Measurements from ENCODE around the gene DMRTC2. TPM values are rescaled to one million over a fixed set of nuclear protein-coding genes. Genes with fewer than 3 reads are reported as not detected.

The DMRTC2 gene
- total RNA-seq, 1 donor from 2014 or later, result not detected

GRCh38 chr19:41810301-41810700, 34.5 kb upstream of the DMRTC2 start:
- no peak overlapping the region for H3K27ac ChIP-seq (ENCODE audit: low read depth, low read length)
- no peak overlapping the region for H3K9ac ChIP-seq (ENCODE audit: low read depth in 1 of 3, low read length in 3 of 3)

DNA sequence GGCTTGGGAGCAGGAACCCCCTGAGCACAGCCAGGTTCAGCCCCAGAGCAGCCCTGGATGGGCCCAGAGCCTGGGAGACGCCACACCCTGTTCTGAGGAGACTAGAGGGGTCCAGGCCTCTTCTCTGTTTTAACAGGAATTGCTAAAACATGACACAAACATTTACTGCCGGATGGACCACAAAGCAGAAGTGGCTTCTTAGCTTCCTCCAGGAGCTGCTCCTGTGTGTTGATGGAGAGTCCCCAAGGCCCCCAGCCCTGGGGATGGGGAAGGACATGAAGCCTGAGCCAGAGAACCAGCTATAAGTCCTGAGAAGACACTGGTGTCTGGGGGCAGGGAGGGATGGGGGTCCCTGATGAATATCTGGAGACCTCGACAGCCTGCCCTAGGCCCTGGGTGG, 33.8 kb upstream of the DMRTC2 start:
- peaks cover 0 to 5% (median 0%) of the 10 kb centered on the region in 3 donors for H3K4me1 ChIP-seq (ENCODE audit: control insufficient read depth in 3 of 3, insufficient read depth in 3 of 3, low read length in 3 of 3)
- H3K27ac ChIP-seq (ENCODE audit: low read depth, low read length), result no peak overlapping the region
- peaks cover 7 to 30% (median 12%) of the 10 kb centered on the region in 3 donors for H3K27me3 ChIP-seq (ENCODE audit: control insufficient read depth in 3 of 3, insufficient read depth in 3 of 3, low read length in 3 of 3)

More at GRCh38 chr19:41810301-41810700, 34.5 kb upstream of the DMRTC2 start:
- Histone ChIP-seq H3K27me3 (ENCODE audit: control insufficient read depth in 3 of 3, insufficient read depth in 3 of 3, low read length in 3 of 3) (peaks cover 7 to 30% (median 12%) of the 10 kb centered on the region in 3 donors), H3K4me1 (ENCODE audit: control insufficient read depth in 3 of 3, insufficient read depth in 3 of 3, low read length in 3 of 3) (peaks cover 0 to 5% (median 0%) of the 10 kb centered on the region in 3 donors), H3K4me3 (ENCODE audit: low read length in 3 of 3) (no peak overlapping the region), H3K9me3 (ENCODE audit: control insufficient read depth in 3 of 3, low read length in 3 of 3) (no peaks in the 10 kb centered on the region), H3K36me3 (ENCODE audit: control insufficient read depth in 3 of 3, insufficient read depth in 3 of 3, low read length in 3 of 3) (no peaks in the 10 kb centered on the region)

DNA sequence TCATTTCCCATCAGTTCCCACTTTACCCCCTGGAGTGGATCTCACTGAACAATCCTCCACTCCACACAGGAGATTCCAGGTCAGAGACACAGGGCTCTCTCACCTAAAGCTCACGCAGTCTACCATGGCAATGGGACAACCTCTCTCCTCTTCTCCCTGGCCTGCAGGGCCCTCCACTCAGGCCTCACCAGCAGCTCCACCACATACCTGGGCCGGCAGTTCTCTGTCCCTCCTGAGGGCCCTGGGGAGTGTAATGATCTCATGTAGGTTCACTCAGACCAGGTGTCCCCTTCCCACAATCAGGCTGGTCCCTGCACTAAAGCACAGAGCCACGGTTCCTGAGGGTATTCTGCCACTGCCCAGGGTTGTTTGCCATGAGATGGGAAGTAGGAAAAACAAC, 32.9 kb upstream of the DMRTC2 start:
- H3K9ac ChIP-seq (ENCODE audit: low read depth in 1 of 3, low read length in 3 of 3), result no peak overlapping the region
- H3K27me3 ChIP-seq (ENCODE audit: control insufficient read depth in 3 of 3, insufficient read depth in 3 of 3, low read length in 3 of 3), result peaks cover 7 to 30% (median 12%) of the 10 kb centered on the region in 3 donors
- peaks cover 0 to 5% (median 0%) of the 10 kb centered on the region in 3 donors for H3K4me1 ChIP-seq (ENCODE audit: control insufficient read depth in 3 of 3, insufficient read depth in 3 of 3, low read length in 3 of 3)
- no peaks in the 10 kb centered on the region for H3K9me3 ChIP-seq (ENCODE audit: control insufficient read depth in 3 of 3, low read length in 3 of 3)
- no peak overlapping the region for H3K27ac ChIP-seq (ENCODE audit: low read depth, low read length)
- H3K36me3 ChIP-seq (ENCODE audit: control insufficient read depth in 3 of 3, insufficient read depth in 3 of 3, low read length in 3 of 3), result no peaks in the 10 kb centered on the region
- no peak overlapping the region for H3K4me3 ChIP-seq (ENCODE audit: low read length in 3 of 3)

More for the DNA sequence above, 33.8 kb upstream of the DMRTC2 start:
- no peak overlapping the region for H3K9ac ChIP-seq (ENCODE audit: low read depth in 1 of 3, low read length in 3 of 3)
- no peak overlapping the region for H3K4me3 ChIP-seq (ENCODE audit: low read length in 3 of 3)
- no peaks in the 10 kb centered on the region for H3K9me3 ChIP-seq (ENCODE audit: control insufficient read depth in 3 of 3, low read length in 3 of 3)
- H3K36me3 ChIP-seq (ENCODE audit: control insufficient read depth in 3 of 3, insufficient read depth in 3 of 3, low read length in 3 of 3), result no peaks in the 10 kb centered on the region

- H3K4me3 ChIP-seq (ENCODE audit: low read length in 3 of 3), result no peak overlapping the region
- H3K4me1 ChIP-seq (ENCODE audit: control insufficient read depth in 3 of 3, insufficient read depth in 3 of 3, low read length in 3 of 3), result no peaks in the 10 kb centered on the region
- H3K9ac ChIP-seq (ENCODE audit: low read depth in 1 of 3, low read length in 3 of 3), result no peak overlapping the region
- H3K9me3 ChIP-seq (ENCODE audit: control insufficient read depth in 3 of 3, low read length in 3 of 3), result no peaks in the 10 kb centered on the region
- H3K27me3 ChIP-seq (ENCODE audit: control insufficient read depth in 3 of 3, insufficient read depth in 3 of 3, low read length in 3 of 3), result peaks cover 0 to 22% (median 12%) of the 10 kb centered on the region in 3 donors
- no peaks in the 10 kb centered on the region for H3K36me3 ChIP-seq (ENCODE audit: control insufficient read depth in 3 of 3, insufficient read depth in 3 of 3, low read length in 3 of 3)
- no peak overlapping the region for H3K27ac ChIP-seq (ENCODE audit: low read depth, low read length)
Observed at GRCh38 chr19:41813911-41814310, 30.9 kb upstream of the DMRTC2 start.

DNA sequence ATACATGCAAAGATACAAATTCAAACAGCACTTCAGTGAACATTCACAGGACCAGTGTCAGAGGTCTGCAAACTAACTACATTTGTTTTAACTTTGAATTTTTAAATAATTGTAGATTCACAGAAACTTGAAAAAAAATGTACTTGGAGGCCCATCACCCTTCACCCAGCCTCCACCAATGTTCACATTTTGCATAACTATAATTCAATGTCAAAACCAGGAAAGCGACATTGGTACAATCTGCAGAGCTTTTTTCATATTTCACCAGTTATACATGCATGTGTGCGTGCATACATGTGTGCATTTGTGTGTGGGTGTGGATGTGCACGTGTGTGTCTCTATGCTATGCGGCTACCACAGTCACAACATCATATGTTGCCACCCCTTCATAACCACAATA, 29.5 kb upstream of the DMRTC2 start:
- Histone ChIP-seq H3K27ac (ENCODE audit: low read depth, low read length) (no peak overlapping the region), H3K9ac (ENCODE audit: low read depth in 1 of 3, low read length in 3 of 3) (no peak overlapping the region), H3K36me3 (ENCODE audit: control insufficient read depth in 3 of 3, insufficient read depth in 3 of 3, low read length in 3 of 3) (no peaks in the 10 kb centered on the region), H3K4me1 (ENCODE audit: control insufficient read depth in 3 of 3, insufficient read depth in 3 of 3, low read length in 3 of 3) (no peaks in the 10 kb centered on the region), H3K4me3 (ENCODE audit: low read length in 3 of 3) (no peak overlapping the region), H3K27me3 (ENCODE audit: control insufficient read depth in 3 of 3, insufficient read depth in 3 of 3, low read length in 3 of 3) (peaks cover 0 to 11% (median 4%) of the 10 kb centered on the region in 3 donors), H3K9me3 (ENCODE audit: control insufficient read depth in 3 of 3, low read length in 3 of 3) (no peaks in the 10 kb centered on the region)

- Histone ChIP-seq H3K9me3 (ENCODE audit: control insufficient read depth in 3 of 3, low read length in 3 of 3) (no peaks in the 10 kb centered on the region), H3K4me3 (ENCODE audit: low read length in 3 of 3) (no peak overlapping the region), H3K4me1 (ENCODE audit: control insufficient read depth in 3 of 3, insufficient read depth in 3 of 3, low read length in 3 of 3) (no peaks in the 10 kb centered on the region), H3K27me3 (ENCODE audit: control insufficient read depth in 3 of 3, insufficient read depth in 3 of 3, low read length in 3 of 3) (peaks cover 0 to 8% (median 7%) of the 10 kb centered on the region in 3 donors), H3K27ac (ENCODE audit: low read depth, low read length) (no peak overlapping the region), H3K36me3 (ENCODE audit: control insufficient read depth in 3 of 3, insufficient read depth in 3 of 3, low read length in 3 of 3) (no peaks in the 10 kb centered on the region), H3K9ac (ENCODE audit: low read depth in 1 of 3, low read length in 3 of 3) (no peak overlapping the region)
Observed at GRCh38 chr19:41816761-41817160, 28.1 kb upstream of the DMRTC2 start.

DNA sequence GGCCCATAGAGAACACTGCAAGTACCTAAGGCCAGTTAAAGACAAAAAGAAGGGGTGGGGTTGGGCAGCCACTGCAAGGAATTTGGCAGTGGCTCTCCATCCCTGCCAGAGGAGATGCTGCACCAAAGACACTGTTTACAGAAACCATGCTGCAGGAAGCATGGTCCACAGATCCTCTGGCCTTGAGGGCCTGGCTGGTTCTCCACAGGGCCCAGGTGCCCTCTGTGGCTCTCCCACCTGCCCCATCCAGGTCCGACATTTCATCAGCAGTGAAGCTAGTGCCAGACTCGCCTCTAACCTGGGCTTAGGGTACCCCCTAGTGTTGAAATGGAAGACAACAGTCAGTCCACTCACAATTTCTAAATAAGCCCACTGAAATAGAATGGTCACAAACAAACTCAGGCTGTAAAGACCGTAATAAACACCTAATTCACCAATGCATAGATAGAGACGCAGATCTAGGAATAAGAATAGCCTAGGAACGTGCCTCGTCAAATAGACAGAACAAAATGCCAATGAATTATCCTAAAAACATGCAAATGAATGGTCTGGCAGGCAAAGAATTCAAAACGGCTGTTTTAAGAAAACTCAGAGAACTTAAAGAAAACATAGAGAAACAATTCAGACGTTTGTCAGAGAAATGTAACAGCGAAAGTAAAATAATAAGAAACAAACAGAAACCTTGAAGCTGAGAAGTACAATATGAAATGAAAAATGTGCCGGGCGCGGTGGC, 23.7 kb upstream of the DMRTC2 start:
- H3K27ac ChIP-seq (ENCODE audit: low read depth, low read length), result no peak overlapping the region
- H3K4me3 ChIP-seq (ENCODE audit: low read length in 3 of 3), result no peak overlapping the region
- peaks cover 0 to 7% (median 4%) of the 10 kb centered on the region in 3 donors for H3K27me3 ChIP-seq (ENCODE audit: control insufficient read depth in 3 of 3, insufficient read depth in 3 of 3, low read length in 3 of 3)
- H3K4me1 ChIP-seq (ENCODE audit: control insufficient read depth in 3 of 3, insufficient read depth in 3 of 3, low read length in 3 of 3), result no peaks in the 10 kb centered on the region
- no peak overlapping the region for H3K9ac ChIP-seq (ENCODE audit: low read depth in 1 of 3, low read length in 3 of 3)
- H3K36me3 ChIP-seq (ENCODE audit: control insufficient read depth in 3 of 3, insufficient read depth in 3 of 3, low read length in 3 of 3), result no peaks in the 10 kb centered on the region
- no peaks in the 10 kb centered on the region for H3K9me3 ChIP-seq (ENCODE audit: control insufficient read depth in 3 of 3, low read length in 3 of 3)

- Histone ChIP-seq H3K4me1 (ENCODE audit: control insufficient read depth in 3 of 3, insufficient read depth in 3 of 3, low read length in 3 of 3) (no peaks in the 10 kb centered on the region), H3K27me3 (ENCODE audit: control insufficient read depth in 3 of 3, insufficient read depth in 3 of 3, low read length in 3 of 3) (peaks cover 31 to 35% (median 32%) of the 10 kb centered on the region in 3 donors), H3K36me3 (ENCODE audit: control insufficient read depth in 3 of 3, insufficient read depth in 3 of 3, low read length in 3 of 3) (no peaks in the 10 kb centered on the region), H3K9me3 (ENCODE audit: control insufficient read depth in 3 of 3, low read length in 3 of 3) (no peaks in the 10 kb centered on the region), H3K27ac (ENCODE audit: low read depth, low read length) (no peak overlapping the region), H3K9ac (ENCODE audit: low read depth in 1 of 3, low read length in 3 of 3) (no peak overlapping the region), H3K4me3 (ENCODE audit: low read length in 3 of 3) (no peak overlapping the region)
Observed at GRCh38 chr19:41837981-41838708, 6.7 kb upstream of the DMRTC2 start.

GRCh38 chr19:41839211-41839610, 5.6 kb upstream of the DMRTC2 start:
- Histone ChIP-seq H3K27ac (ENCODE audit: low read depth, low read length) (no peak overlapping the region), H3K9ac (ENCODE audit: low read depth in 1 of 3, low read length in 3 of 3) (no peak overlapping the region), H3K4me3 (ENCODE audit: low read length in 3 of 3) (no peak overlapping the region), H3K27me3 (ENCODE audit: control insufficient read depth in 3 of 3, insufficient read depth in 3 of 3, low read length in 3 of 3) (peaks cover 31 to 35% (median 32%) of the 10 kb centered on the region in 3 donors), H3K9me3 (ENCODE audit: control insufficient read depth in 3 of 3, low read length in 3 of 3) (no peaks in the 10 kb centered on the region), H3K36me3 (ENCODE audit: control insufficient read depth in 3 of 3, insufficient read depth in 3 of 3, low read length in 3 of 3) (no peaks in the 10 kb centered on the region), H3K4me1 (ENCODE audit: control insufficient read depth in 3 of 3, insufficient read depth in 3 of 3, low read length in 3 of 3) (no peaks in the 10 kb centered on the region)

DNA sequence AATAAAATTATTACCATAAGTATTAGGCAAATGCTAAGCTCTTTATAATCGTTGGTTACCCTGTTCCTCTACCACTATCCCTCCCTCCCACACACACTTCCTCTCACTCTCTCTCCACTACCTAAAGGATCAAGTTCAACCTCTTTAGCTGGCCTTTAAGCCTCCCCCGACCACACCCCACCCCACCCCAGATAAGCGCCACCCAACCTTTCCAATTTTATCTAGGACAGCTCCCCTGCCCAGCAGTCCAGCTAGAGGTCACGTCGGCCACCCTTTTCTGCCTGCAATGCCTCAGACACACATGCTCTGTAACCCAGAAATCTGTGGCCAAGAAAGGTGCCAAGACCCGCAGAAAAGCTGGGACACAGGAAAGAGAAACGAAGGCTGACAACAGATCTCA, 1.5 kb upstream of the DMRTC2 start:
- Histone ChIP-seq H3K9ac (ENCODE audit: low read depth in 1 of 3, low read length in 3 of 3) (no peak overlapping the region), H3K36me3 (ENCODE audit: control insufficient read depth in 3 of 3, insufficient read depth in 3 of 3, low read length in 3 of 3) (no peaks in the 10 kb centered on the region), H3K4me1 (ENCODE audit: control insufficient read depth in 3 of 3, insufficient read depth in 3 of 3, low read length in 3 of 3) (no peaks in the 10 kb centered on the region), H3K9me3 (ENCODE audit: control insufficient read depth in 3 of 3, low read length in 3 of 3) (no peaks in the 10 kb centered on the region), H3K27me3 (ENCODE audit: control insufficient read depth in 3 of 3, insufficient read depth in 3 of 3, low read length in 3 of 3) (peaks cover 15 to 21% (median 17%) of the 10 kb centered on the region in 3 donors), H3K4me3 (ENCODE audit: low read length in 3 of 3) (no peak overlapping the region), H3K27ac (ENCODE audit: low read depth, low read length) (no peak overlapping the region)
